NCI-H1092 treated with DMSO at 0.1 percent for 48 hours (cell line): ENCODE results near the gene OR6B3.

Experiments used
- DNase-seq: peaks from one replicate; lab custom pipeline; 2025; lab: John Stamatoyannopoulos, UW

The OR6B3 gene

DNA sequence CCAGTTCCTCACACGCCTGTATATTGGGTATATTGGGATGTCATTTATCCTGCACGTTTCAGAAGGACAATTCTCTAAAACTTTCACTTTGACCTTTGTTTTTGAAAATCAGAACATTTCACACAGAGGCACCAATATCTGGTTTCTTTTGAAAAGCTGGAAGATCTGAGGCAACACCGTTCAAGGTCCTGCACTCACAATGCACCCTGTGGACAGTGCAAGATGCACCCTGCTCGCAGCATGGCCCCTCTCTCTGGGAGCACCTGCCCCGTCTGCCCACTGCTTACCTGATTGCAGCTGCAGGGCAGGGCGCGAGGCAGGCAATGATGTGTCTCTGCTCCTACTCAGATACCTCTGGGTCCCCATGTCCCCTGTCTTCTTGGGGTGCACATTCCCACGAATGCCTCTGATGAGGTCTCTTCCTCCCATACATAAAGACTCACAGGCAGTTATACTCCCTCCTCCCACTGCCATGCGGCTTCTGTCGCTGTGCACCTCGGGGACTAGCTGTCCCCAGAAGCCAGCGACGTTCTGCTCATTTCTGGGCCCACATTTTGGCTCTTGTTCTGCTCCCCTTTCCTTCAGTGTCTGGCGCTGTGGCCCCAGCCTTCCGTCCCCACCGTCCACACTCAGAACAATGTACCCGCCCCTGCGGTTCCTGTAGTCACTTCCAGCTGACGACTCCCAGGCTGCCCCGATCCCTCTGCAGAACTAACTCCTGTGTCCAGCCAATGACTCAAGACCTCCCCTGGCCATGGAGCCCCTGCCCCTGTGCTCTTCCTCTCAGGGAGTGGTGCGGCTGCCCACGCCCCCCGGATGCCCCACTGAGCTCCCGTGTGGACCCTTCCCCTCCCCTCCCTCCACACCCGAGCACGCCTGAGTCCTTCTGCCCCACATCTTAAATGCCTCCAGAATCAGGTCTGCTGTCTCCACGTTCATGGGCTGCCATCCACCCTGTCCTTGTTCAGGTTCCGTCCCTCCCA is at the start of gene OR6B3:
Gene OR6B3, minus strand, starts transcription at position 349 of the 983 bp plus-strand sequence.
- no peak for DNase-seq

DNA sequence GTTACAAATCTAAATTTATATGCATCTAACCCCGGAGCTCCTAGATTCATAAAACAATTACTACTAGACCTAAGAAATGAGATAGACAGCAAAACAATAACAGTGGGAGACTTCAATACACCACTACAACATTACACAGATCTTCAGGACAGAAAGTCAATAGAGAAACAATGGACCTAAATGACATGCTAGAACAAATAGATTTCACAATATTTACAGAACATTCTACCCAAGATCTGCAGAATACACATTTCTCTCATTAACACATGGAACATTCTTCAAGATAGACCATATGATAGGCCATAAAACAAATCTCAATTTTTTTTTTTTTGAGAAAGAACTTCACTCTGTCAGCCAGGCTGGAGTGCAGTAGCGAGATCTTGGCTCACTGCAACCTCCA is 45.0 kb upstream of the OR6B3 start:
- no peak for DNase-seq

DNA sequence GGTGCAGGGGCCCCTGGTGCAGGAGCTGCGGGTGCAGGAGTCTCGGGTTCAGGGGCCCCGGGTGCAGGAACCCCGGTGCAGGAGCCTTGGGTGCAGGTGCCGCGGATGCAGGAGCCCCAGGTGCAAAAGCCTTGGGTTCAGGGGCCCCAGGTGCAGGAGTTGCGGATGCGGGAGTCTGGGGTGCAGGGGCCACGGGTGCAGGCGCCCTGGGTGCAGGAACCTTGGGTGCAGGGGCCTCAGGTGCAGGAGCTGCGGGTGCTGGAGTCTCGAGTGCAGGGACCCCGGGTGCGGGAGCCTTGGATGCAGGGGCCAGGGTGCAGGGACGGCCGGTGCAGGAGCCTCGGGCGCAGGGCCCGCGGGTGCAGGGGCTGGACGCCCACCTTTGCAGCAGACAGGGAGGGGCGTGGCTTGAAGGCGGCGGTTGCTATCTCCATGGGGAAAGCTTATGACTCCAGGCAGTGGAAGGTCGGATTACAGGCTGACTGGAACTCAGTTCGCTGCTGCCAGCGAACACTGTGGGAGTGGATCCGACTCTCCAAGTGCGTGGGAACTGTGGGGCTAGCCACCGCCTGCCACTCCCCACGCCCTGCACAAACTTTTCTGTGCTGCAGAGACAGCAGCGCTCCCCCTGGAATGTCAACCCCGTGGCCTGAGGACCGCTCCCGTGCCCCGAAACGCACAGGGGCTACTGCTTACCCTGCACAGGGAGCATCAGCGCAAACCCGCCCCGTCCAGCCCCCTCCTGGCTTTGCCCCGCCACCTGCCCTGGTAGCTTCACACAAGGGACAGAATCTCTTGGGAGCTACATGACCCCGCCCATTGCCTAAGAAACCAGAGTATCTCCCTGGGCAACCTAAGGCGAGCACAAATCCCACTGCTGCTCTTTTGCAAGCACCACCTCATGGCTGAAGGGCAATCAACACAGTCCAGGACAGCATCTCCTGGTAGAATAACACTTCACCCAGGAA is 42.5 kb upstream of the OR6B3 start:
- DNase-seq: no peak

- DNase-seq: no peak
Measured at GRCh38 chr2:240089306-240089705, 36.0 kb upstream of the OR6B3 start.

DNA sequence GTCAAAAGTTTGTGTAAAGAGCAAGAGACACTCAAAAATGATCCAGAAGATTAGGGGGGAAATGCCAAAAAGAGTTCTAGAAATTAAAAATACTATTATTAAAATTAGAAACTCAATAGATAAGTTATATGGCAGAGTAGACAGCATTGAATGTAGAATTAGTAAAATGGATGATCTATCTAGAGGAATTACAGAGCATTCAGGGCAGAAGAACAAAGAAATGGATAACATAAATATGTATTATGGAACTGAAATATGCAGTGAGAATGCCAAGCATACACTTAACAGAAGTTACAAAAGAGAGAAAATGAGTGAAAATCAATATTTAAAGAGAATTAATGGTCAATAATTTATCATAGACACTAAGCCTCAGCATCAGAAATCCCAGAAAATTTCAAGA is 33.2 kb upstream of the OR6B3 start:
- DNase-seq: no peak

GRCh38 chr2:240078631-240079030 is 25.3 kb upstream of the OR6B3 start:
- no peak for DNase-seq

GRCh38 chr2:240077442-240077841 is 24.1 kb upstream of the OR6B3 start:
- no peak for DNase-seq

GRCh38 chr2:240074545-240074944 is 21.2 kb upstream of the OR6B3 start:
- DNase-seq: no peak

GRCh38 chr2:240070907-240071306 is 17.6 kb upstream of the OR6B3 start:
- DNase-seq: no peak

- DNase-seq: no peak
Measured at GRCh38 chr2:240069829-240070228, 16.5 kb upstream of the OR6B3 start.

GRCh38 chr2:240068193-240068592 is 14.9 kb upstream of the OR6B3 start:
- DNase-seq: no peak

- DNase-seq: no peak
Measured at GRCh38 chr2:240066489-240066888, 13.2 kb upstream of the OR6B3 start.

- no peak for DNase-seq
Measured at GRCh38 chr2:240064898-240065297, 11.6 kb upstream of the OR6B3 start.

GRCh38 chr2:240060977-240061591 is 7.8 kb upstream of the OR6B3 start:
- DNase-seq: peak; percentile 1

- no peak for DNase-seq
Measured at GRCh38 chr2:240056678-240057077, 3.4 kb upstream of the OR6B3 start.

GRCh38 chr2:240055177-240055917 is 2.0 kb upstream of the OR6B3 start:
- no peak for DNase-seq

DNA sequence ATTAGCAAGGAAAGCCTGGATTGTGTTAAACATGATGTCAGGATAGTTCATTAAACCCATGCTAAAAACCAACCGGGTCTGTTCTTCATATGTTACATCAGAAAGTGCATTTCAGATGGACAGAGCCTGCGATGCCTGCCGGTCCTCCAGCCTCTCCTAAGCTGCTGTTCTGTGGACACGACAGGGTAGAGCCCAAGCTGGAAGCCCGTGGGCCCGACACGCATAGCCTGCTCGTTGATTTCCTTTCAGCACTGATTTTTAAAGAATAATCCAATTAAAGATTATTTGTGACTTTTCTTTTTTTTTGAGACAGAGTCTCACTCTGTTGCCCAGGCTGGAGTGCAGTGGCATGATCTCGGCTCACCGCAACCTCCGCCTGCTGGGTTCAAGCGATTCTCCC is 797 bp downstream of the OR6B3 start:
- no peak for DNase-seq

GRCh38 chr2:240051697-240052096 is 1.6 kb downstream of the OR6B3 start:
- no peak for DNase-seq

GRCh38 chr2:240050278-240050677 is 3.0 kb downstream of the OR6B3 start:
- DNase-seq: no peak

GRCh38 chr2:240048237-240048636 is 5.1 kb downstream of the OR6B3 start:
- DNase-seq: no peak

DNA sequence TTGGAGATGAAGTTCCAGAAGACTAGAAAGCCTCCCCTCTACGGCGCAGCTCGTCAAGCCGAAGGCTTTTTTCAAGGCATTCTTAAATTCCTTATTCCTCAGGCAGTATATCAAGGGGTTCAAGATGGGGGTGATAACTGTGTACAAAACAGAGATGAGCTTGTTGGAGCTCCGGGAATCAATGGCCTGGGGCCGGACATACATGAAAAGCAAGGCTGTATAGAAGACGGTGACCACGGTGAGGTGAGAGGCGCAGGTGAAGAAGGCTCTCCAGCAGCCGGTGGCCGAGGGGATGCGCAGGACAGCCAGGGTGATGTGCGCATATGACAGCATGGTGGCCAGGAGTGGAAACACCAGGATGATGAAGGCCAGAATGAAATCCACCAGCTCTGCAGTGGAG is 8.2 kb downstream of the OR6B3 start:
- DNase-seq: no peak
